ENCODE results near the gene TRAFD1.

TRAFD1 gene

GRCh38 chr12:112167031-112167461 is 41.7 kb downstream of the TRAFD1 start:
- Histone ChIP-seq H4K20me1 (ENCODE audit: insufficient read depth, low read length) (no peaks in the 10 kb centered on the region), H3K4me2 (ENCODE audit: low read length) (no peak overlapping the region), H3K9ac (ENCODE audit: low read length) (no peak overlapping the region), H3K27me3 (ENCODE audit: low read depth, low read length) (no peaks in the 10 kb centered on the region), H3K79me2 (ENCODE audit: low read length) (no peaks in the 10 kb centered on the region), H3K27ac (ENCODE audit: low read length) (no peak overlapping the region), H2AFZ (ENCODE audit: low read depth, low read length) (no peak overlapping the region), H3K4me1 (ENCODE audit: low read length) (no peaks in the 10 kb centered on the region), H3K36me3 (replicated peaks; ENCODE audit: low read depth, low read length) (peaks cover 8% of the 10 kb centered on the region), H3K4me3 (ENCODE audit: low read length) (no peak overlapping the region), H3K9me3 (ENCODE audit: insufficient read depth, low read length) (no peaks in the 10 kb centered on the region)
- TF ChIP-seq EZH2phosphoT487 (IDR thresholded peaks at IDR 0.05; ENCODE audit: low read depth): no peak
- TF ChIP-seq, protein P1, sequence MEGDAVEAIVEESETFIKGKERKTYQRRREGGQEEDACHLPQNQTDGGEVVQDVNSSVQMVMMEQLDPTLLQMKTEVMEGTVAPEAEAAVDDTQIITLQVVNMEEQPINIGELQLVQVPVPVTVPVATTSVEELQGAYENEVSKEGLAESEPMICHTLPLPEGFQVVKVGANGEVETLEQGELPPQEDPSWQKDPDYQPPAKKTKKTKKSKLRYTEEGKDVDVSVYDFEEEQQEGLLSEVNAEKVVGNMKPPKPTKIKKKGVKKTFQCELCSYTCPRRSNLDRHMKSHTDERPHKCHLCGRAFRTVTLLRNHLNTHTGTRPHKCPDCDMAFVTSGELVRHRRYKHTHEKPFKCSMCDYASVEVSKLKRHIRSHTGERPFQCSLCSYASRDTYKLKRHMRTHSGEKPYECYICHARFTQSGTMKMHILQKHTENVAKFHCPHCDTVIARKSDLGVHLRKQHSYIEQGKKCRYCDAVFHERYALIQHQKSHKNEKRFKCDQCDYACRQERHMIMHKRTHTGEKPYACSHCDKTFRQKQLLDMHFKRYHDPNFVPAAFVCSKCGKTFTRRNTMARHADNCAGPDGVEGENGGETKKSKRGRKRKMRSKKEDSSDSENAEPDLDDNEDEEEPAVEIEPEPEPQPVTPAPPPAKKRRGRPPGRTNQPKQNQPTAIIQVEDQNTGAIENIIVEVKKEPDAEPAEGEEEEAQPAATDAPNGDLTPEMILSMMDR (IDR thresholded peaks at IDR 0.05; ENCODE audit: low read depth, low read length): no peak

GRCh38 chr12:112167718-112168525 is 42.6 kb downstream of the TRAFD1 start:
- no peak overlapping the region for H3K4me3 ChIP-seq (ENCODE audit: low read length)

DNA sequence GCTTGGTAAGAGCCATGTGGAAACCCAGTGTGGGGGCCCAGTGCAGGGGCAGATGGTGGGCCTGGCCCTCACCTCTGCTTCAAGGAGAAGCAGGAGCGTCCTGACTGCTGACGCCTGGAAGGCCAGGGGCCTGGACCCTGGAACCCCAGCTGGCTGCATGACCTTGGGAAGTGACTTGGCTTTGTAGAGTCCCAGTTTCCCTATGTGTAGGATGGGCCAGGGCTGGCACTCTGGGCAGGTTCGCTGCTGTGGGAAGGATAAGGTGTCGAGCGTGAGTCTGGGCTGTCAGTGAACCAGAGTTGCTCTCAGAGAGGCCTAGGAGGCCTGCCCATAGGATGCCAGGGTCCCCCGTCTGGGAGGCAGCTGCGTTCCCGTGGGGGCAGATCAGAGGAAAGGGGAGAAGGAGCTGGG is 43.2 kb downstream of the TRAFD1 start:
- no peaks in the 10 kb centered on the region for H4K20me1 ChIP-seq (ENCODE audit: insufficient read depth, low read length)
- H3K27ac ChIP-seq (ENCODE audit: low read length): no peak overlapping the region
- no peaks in the 10 kb centered on the region for H3K27me3 ChIP-seq (ENCODE audit: low read depth, low read length)
- no peak overlapping the region for H3K9ac ChIP-seq (ENCODE audit: low read length)
- H3K36me3 ChIP-seq (replicated peaks; ENCODE audit: low read depth, low read length): peaks cover 5% of the 10 kb centered on the region
- H3K4me2 ChIP-seq (ENCODE audit: low read length): no peak overlapping the region
- no peak overlapping the region for H2AFZ ChIP-seq (ENCODE audit: low read depth, low read length)
- TF ChIP-seq, protein P1 (IDR thresholded peaks at IDR 0.05; ENCODE audit: low read depth, low read length): no peak
- no peak for TF ChIP-seq EZH2phosphoT487 (IDR thresholded peaks at IDR 0.05; ENCODE audit: low read depth)
- H3K4me3 ChIP-seq (ENCODE audit: low read length): no peak overlapping the region
- H3K9me3 ChIP-seq (ENCODE audit: insufficient read depth, low read length): no peaks in the 10 kb centered on the region
- no peaks in the 10 kb centered on the region for H3K4me1 ChIP-seq (ENCODE audit: low read length)
- no peaks in the 10 kb centered on the region for H3K79me2 ChIP-seq (ENCODE audit: low read length)

More at GRCh38 chr12:112167718-112168525, 42.6 kb downstream of the TRAFD1 start:
- H4K20me1 ChIP-seq (ENCODE audit: insufficient read depth, low read length): no peaks in the 10 kb centered on the region
- H3K27me3 ChIP-seq (ENCODE audit: low read depth, low read length): no peaks in the 10 kb centered on the region
- no peaks in the 10 kb centered on the region for H3K9me3 ChIP-seq (ENCODE audit: insufficient read depth, low read length)
- H3K36me3 ChIP-seq (replicated peaks; ENCODE audit: low read depth, low read length): peaks cover 5% of the 10 kb centered on the region
- H3K4me1 ChIP-seq (ENCODE audit: low read length): no peaks in the 10 kb centered on the region
- TF ChIP-seq, protein P1 (IDR thresholded peaks at IDR 0.05; ENCODE audit: low read depth, low read length): no peak
- no peak for TF ChIP-seq EZH2phosphoT487 (IDR thresholded peaks at IDR 0.05; ENCODE audit: low read depth)
- no peaks in the 10 kb centered on the region for H3K79me2 ChIP-seq (ENCODE audit: low read length)
- H2AFZ ChIP-seq (ENCODE audit: low read depth, low read length): no peak overlapping the region
- H3K4me2 ChIP-seq (ENCODE audit: low read length): no peak overlapping the region
- H3K9ac ChIP-seq (ENCODE audit: low read length): no peak overlapping the region
- H3K27ac ChIP-seq (ENCODE audit: low read length): no peak overlapping the region

GRCh38 chr12:112169161-112169872 is 44.0 kb downstream of the TRAFD1 start:
- no peaks in the 10 kb centered on the region for H3K4me1 ChIP-seq (ENCODE audit: low read length)
- H3K4me2 ChIP-seq (ENCODE audit: low read length): no peak overlapping the region
- H3K9ac ChIP-seq (ENCODE audit: low read length): no peak overlapping the region
- H3K27me3 ChIP-seq (ENCODE audit: low read depth, low read length): no peaks in the 10 kb centered on the region
- no peaks in the 10 kb centered on the region for H3K79me2 ChIP-seq (ENCODE audit: low read length)
- no peak overlapping the region for H3K4me3 ChIP-seq (ENCODE audit: low read length)
- H2AFZ ChIP-seq (ENCODE audit: low read depth, low read length): no peak overlapping the region
- H3K27ac ChIP-seq (ENCODE audit: low read length): no peak overlapping the region
- H3K36me3 ChIP-seq (replicated peaks; ENCODE audit: low read depth, low read length): peaks cover 5% of the 10 kb centered on the region
- no peaks in the 10 kb centered on the region for H4K20me1 ChIP-seq (ENCODE audit: insufficient read depth, low read length)
- TF ChIP-seq, protein P1 (IDR thresholded peaks at IDR 0.05; ENCODE audit: low read depth, low read length): no peak
- no peak for TF ChIP-seq EZH2phosphoT487 (IDR thresholded peaks at IDR 0.05; ENCODE audit: low read depth)
- H3K9me3 ChIP-seq (ENCODE audit: insufficient read depth, low read length): no peaks in the 10 kb centered on the region
